ENCODE measurements around the gene TLCD1.

- TF ChIP-seq POLR2A (IDR thresholded peaks at IDR 0.05): no peak
- TF ChIP-seq, protein P1, sequence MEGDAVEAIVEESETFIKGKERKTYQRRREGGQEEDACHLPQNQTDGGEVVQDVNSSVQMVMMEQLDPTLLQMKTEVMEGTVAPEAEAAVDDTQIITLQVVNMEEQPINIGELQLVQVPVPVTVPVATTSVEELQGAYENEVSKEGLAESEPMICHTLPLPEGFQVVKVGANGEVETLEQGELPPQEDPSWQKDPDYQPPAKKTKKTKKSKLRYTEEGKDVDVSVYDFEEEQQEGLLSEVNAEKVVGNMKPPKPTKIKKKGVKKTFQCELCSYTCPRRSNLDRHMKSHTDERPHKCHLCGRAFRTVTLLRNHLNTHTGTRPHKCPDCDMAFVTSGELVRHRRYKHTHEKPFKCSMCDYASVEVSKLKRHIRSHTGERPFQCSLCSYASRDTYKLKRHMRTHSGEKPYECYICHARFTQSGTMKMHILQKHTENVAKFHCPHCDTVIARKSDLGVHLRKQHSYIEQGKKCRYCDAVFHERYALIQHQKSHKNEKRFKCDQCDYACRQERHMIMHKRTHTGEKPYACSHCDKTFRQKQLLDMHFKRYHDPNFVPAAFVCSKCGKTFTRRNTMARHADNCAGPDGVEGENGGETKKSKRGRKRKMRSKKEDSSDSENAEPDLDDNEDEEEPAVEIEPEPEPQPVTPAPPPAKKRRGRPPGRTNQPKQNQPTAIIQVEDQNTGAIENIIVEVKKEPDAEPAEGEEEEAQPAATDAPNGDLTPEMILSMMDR (IDR thresholded peaks at IDR 0.05): peak; percentile 82 to 88 (median 86)
- peak in 1 of 2 donors; percentile 26 for TF ChIP-seq EP300 (IDR thresholded peaks at IDR 0.05)
These were observed 37.8 kb upstream of the TLCD1 start for GRCh38 chr17:28763804-28764266.
